SK-N-MC (cell line): Measurements from ENCODE around the gene MYH9.

Experiments used
- EZH2 ChIP-seq: fragments of 200-600 bp; sonication (generic); IDR thresholded peaks from one replicate; pipeline ENCODE4 v1.6.1; 2017; ENCODE audit warnings: antibody characterized with exemption
- POLR2AphosphoS5 ChIP-seq: IDR thresholded peaks from 2 replicates; pipeline ENCODE4 v1.6.1; 2012; ENCODE audit warnings: mild to moderate bottlenecking, low read depth, low read length, borderline replicate concordance

- TF ChIP-seq POLR2AphosphoS5 (no peak), EZH2 (no peak)
These were observed 51.3 kb downstream of the MYH9 start for GRCh38 chr22:36336246-36337182.
